ENCODE results near the gene HK1. TPM values are rescaled to one million over a fixed set of nuclear protein-coding genes. Genes with fewer than 3 reads are reported as not detected.
"Not testable (repeated sequence)": the region's sequence is repeated elsewhere in the genome, so short reads cannot be mapped to it uniquely, and the experiment has no call there.

HK1 gene
- total and polyA plus RNA-seq, 2 of the 4 experiments (the other 2 are of a cell fraction), result 53.7 to 90.5 TPM

- no peak for TF ChIP-seq RFX5 (IDR thresholded peaks at IDR 0.05; ENCODE audit: low read depth, low read length)
These were observed 3.5 kb downstream of the HK1 start (continued) for GRCh38 chr10:69281507-69282413.

- H3K27me3 ChIP-seq (ENCODE audit: control insufficient read depth, insufficient read depth, low read length), result peaks cover 42% of the 10 kb centered on the region
- H3K27ac ChIP-seq (ENCODE audit: insufficient read depth, low read length); H4K5ac ChIP-seq (ENCODE audit: low read depth, low read length); H3K56ac ChIP-seq (ENCODE audit: extremely low read depth, insufficient read depth, low read length); H3K23ac ChIP-seq (ENCODE audit: low read depth, low read length); dilution Hi-C loops (cut with HindIII; ENCODE audit: low sequenced_read_pairs, unreplicated experiment); H2AK5ac ChIP-seq (ENCODE audit: low read depth, low read length); in situ Hi-C loops (cut with MboI; ENCODE audit: low sequenced_read_pairs); H3K4me2 ChIP-seq (ENCODE audit: low read depth, low read length); H4K20me1 ChIP-seq (ENCODE audit: insufficient read depth, low read length); H3K18ac ChIP-seq (ENCODE audit: low read depth, low read length); H4K91ac ChIP-seq (ENCODE audit: insufficient read depth, low read depth, low read length); BruUV-seq (replicated peaks); H3K36me3 ChIP-seq (ENCODE audit: control insufficient read depth, insufficient read depth, low read length); intact Hi-C loops (cut with micrococcal nuclease); H2BK120ac ChIP-seq (ENCODE audit: low read depth, low read length); POLR2A ChIA-PET (ENCODE audit: unreplicated experiment); H3K9ac ChIP-seq (ENCODE audit: low read depth, low read length); ATAC-seq (ENCODE audit: low read depth); H3K4me3 ChIP-seq (ENCODE audit: insufficient read depth, low read depth, low read length); H2BK5ac ChIP-seq (ENCODE audit: low read depth, low read length, poor library complexity, severe bottlenecking); H3K14ac ChIP-seq (replicated peaks; ENCODE audit: low read depth, low read length); H4K8ac ChIP-seq (ENCODE audit: low read depth in 2 of 2, low read length in 2 of 2); H3K9me1 ChIP-seq (ENCODE audit: insufficient read depth, low read length); H3K4ac ChIP-seq (ENCODE audit: low read depth, low read length); H3K9me3 ChIP-seq (ENCODE audit: control insufficient read depth, insufficient read depth, low read length); H3K4me1 ChIP-seq (ENCODE audit: control insufficient read depth, insufficient read depth, low read length); H2AK9ac ChIP-seq (replicated peaks; ENCODE audit: low read depth, low read length, poor library complexity); H3K79me1 ChIP-seq (ENCODE audit: low read depth in 1 of 2, low read length in 2 of 2); DNase-seq; H2BK15ac ChIP-seq (ENCODE audit: low read depth, low read length); H2AFZ ChIP-seq (replicated peaks; ENCODE audit: low read length, poor library complexity); H2BK20ac ChIP-seq (ENCODE audit: low read depth, low read length): not testable (repeated sequence)
- whole genome bisulfite sequencing, 2 experiments (ENCODE audit: extremely low coverage in 2 of 2, insufficient read length in 1 of 2), result 56% methylated on average over 2 of the region's 6 CpGs; no CpG with 5 or more reads in 1 of the 2 experiments
- CTCF ChIA-PET, result interaction anchor here (0.6 kb wide), 1 partner anchor 12 kb away, joined by 3 read pairs; no protein-coding TSS in a partner anchor
These were observed 6.1 kb downstream of the HK1 start for GRCh38 chr10:69284402-69284801.
